DND-41 (cell line): ENCODE results near the gene AMZ2.

Experiments used
- EZH2 ChIP-seq: IDR thresholded peaks from 3 replicates; pipeline ENCODE4 v1.6.1; 2012; ENCODE audit warnings: borderline replicate concordance, low read depth, mild to moderate bottlenecking, moderate library complexity, low read length, inconsistent platforms; ENCODE audit not compliant: severe bottlenecking
- TF ChIP-seq, protein P1 (sequence below): IDR thresholded peaks from 2 replicates; pipeline ENCODE4 v1.5.1; 2012; ENCODE audit warnings: borderline replicate concordance, low read length, moderate library complexity, mild to moderate bottlenecking; ENCODE audit not compliant: poor library complexity, severe bottlenecking; ENCODE audit errors: extremely low read depth

DNA sequence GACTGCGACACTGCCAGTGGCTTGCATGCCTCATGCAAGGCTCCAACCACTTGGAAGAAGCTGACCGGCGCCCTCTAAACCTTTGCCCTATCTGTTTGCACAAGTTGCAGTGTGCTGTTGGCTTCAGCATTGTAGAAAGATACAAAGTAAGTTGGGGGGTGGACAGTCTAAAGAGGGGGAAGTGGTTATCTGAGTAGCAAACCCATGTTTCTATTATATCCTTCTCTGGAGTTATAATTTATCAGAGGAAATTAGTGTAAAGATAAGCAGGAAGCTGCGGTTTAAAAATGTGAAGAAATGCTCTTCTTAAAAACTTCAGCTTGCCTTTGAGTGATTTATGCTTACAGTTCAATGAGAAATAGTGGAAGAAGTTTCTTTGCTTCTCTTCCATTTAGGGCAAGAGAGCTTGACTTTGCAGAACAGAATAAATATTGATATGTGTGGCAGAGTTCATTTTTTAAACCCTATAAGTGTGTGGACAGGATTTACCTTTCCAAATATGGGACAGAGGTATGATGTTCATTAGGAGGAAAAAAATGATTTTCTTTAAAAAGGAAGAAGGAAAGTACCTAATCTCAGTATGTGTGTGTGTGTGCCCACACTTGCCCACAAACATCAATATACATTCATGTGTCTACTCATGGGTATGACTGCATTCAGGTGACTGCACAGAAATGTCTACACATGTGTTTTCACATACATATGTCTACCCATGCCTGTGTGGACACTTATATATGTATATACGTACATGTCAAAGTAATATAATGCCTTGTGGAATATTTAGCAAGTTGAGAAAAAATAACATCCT, 8.1 kb downstream of the AMZ2 start:
- TF ChIP-seq, protein P1, sequence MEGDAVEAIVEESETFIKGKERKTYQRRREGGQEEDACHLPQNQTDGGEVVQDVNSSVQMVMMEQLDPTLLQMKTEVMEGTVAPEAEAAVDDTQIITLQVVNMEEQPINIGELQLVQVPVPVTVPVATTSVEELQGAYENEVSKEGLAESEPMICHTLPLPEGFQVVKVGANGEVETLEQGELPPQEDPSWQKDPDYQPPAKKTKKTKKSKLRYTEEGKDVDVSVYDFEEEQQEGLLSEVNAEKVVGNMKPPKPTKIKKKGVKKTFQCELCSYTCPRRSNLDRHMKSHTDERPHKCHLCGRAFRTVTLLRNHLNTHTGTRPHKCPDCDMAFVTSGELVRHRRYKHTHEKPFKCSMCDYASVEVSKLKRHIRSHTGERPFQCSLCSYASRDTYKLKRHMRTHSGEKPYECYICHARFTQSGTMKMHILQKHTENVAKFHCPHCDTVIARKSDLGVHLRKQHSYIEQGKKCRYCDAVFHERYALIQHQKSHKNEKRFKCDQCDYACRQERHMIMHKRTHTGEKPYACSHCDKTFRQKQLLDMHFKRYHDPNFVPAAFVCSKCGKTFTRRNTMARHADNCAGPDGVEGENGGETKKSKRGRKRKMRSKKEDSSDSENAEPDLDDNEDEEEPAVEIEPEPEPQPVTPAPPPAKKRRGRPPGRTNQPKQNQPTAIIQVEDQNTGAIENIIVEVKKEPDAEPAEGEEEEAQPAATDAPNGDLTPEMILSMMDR: no peak
- no peak for TF ChIP-seq EZH2
